Ishikawa (cell line): Measurements from ENCODE around the gene USH1C.
A peak's percentile ranks its signal among the peaks of the same experiment; 100 is the strongest.

Source experiments
- CEBPB ChIP-seq: IDR thresholded peaks from 2 replicates; pipeline ENCODE4 v1.6.1; 2012
- CREB1 ChIP-seq: IDR thresholded peaks from 2 replicates; pipeline ENCODE4 v1.6.1; 2012; ENCODE audit warnings: low read depth
- EGR1 ChIP-seq: IDR thresholded peaks from 2 replicates; pipeline ENCODE4 v1.6.1; 2012
- EP300 ChIP-seq: IDR thresholded peaks from 2 replicates; pipeline ENCODE4 v1.6.1; 2012; ENCODE audit warnings: borderline replicate concordance
- FOXM1 ChIP-seq: IDR thresholded peaks from 2 replicates; pipeline ENCODE4 v1.6.1; 2012; ENCODE audit warnings: low read depth, borderline replicate concordance
- MAX ChIP-seq: IDR thresholded peaks from 2 replicates; pipeline ENCODE4 v1.6.1; 2012
- NFIC ChIP-seq: IDR thresholded peaks from 2 replicates; pipeline ENCODE4 v1.6.1; 2012
- RAD21 ChIP-seq: IDR thresholded peaks from 2 replicates; pipeline ENCODE4 v1.6.1; 2012; ENCODE audit warnings: low read depth
- REST ChIP-seq: IDR thresholded peaks from 2 replicates; pipeline ENCODE4 v1.6.1; 2012; ENCODE audit warnings: low read depth, mild to moderate bottlenecking
- TAF1 ChIP-seq: IDR thresholded peaks from 2 replicates; pipeline ENCODE4 v1.6.1; 2012; ENCODE audit warnings: low read depth, mild to moderate bottlenecking
- TCF12 ChIP-seq: IDR thresholded peaks from 2 replicates; pipeline ENCODE4 v1.6.1; 2012; ENCODE audit warnings: low read depth
- TEAD4 ChIP-seq: IDR thresholded peaks from 2 replicates; pipeline ENCODE4 v1.6.1; 2012
- USF1 ChIP-seq: IDR thresholded peaks from 2 replicates; pipeline ENCODE4 v1.6.1; 2012
- YY1 ChIP-seq: IDR thresholded peaks from 2 replicates; pipeline ENCODE4 v1.6.1; 2012; ENCODE audit warnings: low read depth
- ZBTB7A ChIP-seq: IDR thresholded peaks from 2 replicates; pipeline ENCODE4 v1.6.1; 2012; ENCODE audit warnings: low read depth

Gene USH1C

GRCh38 chr11:17505146-17505545, 39.1 kb downstream of the USH1C start:
- TF ChIP-seq TAF1 (no peak), FOXM1 (no peak), CREB1 (no peak)

GRCh38 chr11:17504330-17505107, 39.7 kb downstream of the USH1C start:
- TF ChIP-seq TEAD4 (no peak), EP300 (no peak), RAD21 (peak; percentile 91), FOXM1 (no peak)

GRCh38 chr11:17502630-17503029, 41.6 kb downstream of the USH1C start:
- TF ChIP-seq FOXM1 (no peak), MAX (no peak), NFIC (no peak), CEBPB (no peak), ZBTB7A (no peak), EP300 (no peak), EGR1 (no peak), TCF12 (no peak)

- TF ChIP-seq ZBTB7A: no peak
- no peak for TF ChIP-seq USF1
- no peak for TF ChIP-seq MAX
- no peak for TF ChIP-seq REST
- no peak for TF ChIP-seq CEBPB
- no peak for TF ChIP-seq EP300
- TF ChIP-seq TEAD4: no peak
- TF ChIP-seq YY1: no peak
- TF ChIP-seq RAD21: no peak
- no peak for TF ChIP-seq TAF1
These were observed 43.5 kb downstream of the USH1C start for GRCh38 chr11:17500673-17501072.

GRCh38 chr11:17498475-17498874, 45.7 kb downstream of the USH1C start:
- no peak for TF ChIP-seq TEAD4
- no peak for TF ChIP-seq EGR1
- TF ChIP-seq ZBTB7A: no peak
- no peak for TF ChIP-seq CEBPB
- no peak for TF ChIP-seq TAF1
- no peak for TF ChIP-seq MAX
- no peak for TF ChIP-seq NFIC
- no peak for TF ChIP-seq EP300
- TF ChIP-seq TCF12: no peak
- no peak for TF ChIP-seq REST
- TF ChIP-seq RAD21: no peak
- no peak for TF ChIP-seq CREB1

GRCh38 chr11:17498058-17498457, 46.2 kb downstream of the USH1C start:
- peak; percentile 54; the same call in 1 of the 2 replicates for TF ChIP-seq USF1
- TF ChIP-seq CEBPB: 0 out of 2 replicates have a peak, but pooled peaks have one; percentile 10
- TF ChIP-seq YY1: no peak
